Activated CD4-positive, alpha-beta T cell treated with anti-CD3 and anti-CD28 coated beads, Interleukin-2, amount 10 ng/mL, durations not matched to agents 7 days and 5 days (primary cell): ENCODE results near the gene PTTG1IP. TPM values are rescaled to one million over a fixed set of nuclear protein-coding genes. Genes with fewer than 3 reads are reported as not detected.
A peak's percentile ranks its signal among the peaks of the same experiment; 100 is the strongest.

Experiments used
- CTCF ChIA-PET: fragments of 350-600 bp; sonication (Branson Sonifier 250); formaldehyde crosslinking; loops from one replicate; lab custom pipeline; 2021; ENCODE audit warnings: antibody characterized with exemption; lab: Charles Lee
- POLR2A ChIA-PET: fragments of 350-600 bp; sonication (Branson Sonifier 250); formaldehyde crosslinking; loops from one replicate; lab custom pipeline; 2021; ENCODE audit warnings: antibody characterized with exemption; lab: Charles Lee
- DNase-seq: peaks from one replicate; pipeline ENCODE4 v3.0.0-alpha.2; 2020
- H3K27ac Mint-ChIP-seq: one replicate; pipeline ENCODE4 v1.8.0; 2021; ENCODE audit warnings: mild to moderate bottlenecking, moderate library complexity, mixed read lengths
- H3K27me3 Mint-ChIP-seq: one replicate; pipeline ENCODE4 v1.8.0; 2021; ENCODE audit warnings: mixed read lengths
- H3K36me3 Mint-ChIP-seq: one replicate; pipeline ENCODE4 v1.8.0; 2021; ENCODE audit warnings: low read depth, mixed read lengths
- H3K4me1 Mint-ChIP-seq: one replicate; pipeline ENCODE4 v1.8.0; 2021; ENCODE audit warnings: mixed read lengths
- H3K4me3 Mint-ChIP-seq: one replicate; pipeline ENCODE4 v1.8.0; 2021; ENCODE audit warnings: mild to moderate bottlenecking, moderate library complexity, mixed read lengths
- H3K9me3 Mint-ChIP-seq: one replicate; pipeline ENCODE4 v1.8.0; 2021; ENCODE audit warnings: mixed read lengths
- total RNA-seq, 2 experiments: library from RNA; stranded (reverse); gene quantifications; one replicate each; pipeline ENCODE4 v1.2.3, GENCODE V29; 2021

The PTTG1IP gene, protein sequence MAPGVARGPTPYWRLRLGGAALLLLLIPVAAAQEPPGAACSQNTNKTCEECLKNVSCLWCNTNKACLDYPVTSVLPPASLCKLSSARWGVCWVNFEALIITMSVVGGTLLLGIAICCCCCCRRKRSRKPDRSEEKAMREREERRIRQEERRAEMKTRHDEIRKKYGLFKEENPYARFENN
- total RNA-seq, result 10 to 100 TPM; 70.2 to 79.9 TPM

DNA sequence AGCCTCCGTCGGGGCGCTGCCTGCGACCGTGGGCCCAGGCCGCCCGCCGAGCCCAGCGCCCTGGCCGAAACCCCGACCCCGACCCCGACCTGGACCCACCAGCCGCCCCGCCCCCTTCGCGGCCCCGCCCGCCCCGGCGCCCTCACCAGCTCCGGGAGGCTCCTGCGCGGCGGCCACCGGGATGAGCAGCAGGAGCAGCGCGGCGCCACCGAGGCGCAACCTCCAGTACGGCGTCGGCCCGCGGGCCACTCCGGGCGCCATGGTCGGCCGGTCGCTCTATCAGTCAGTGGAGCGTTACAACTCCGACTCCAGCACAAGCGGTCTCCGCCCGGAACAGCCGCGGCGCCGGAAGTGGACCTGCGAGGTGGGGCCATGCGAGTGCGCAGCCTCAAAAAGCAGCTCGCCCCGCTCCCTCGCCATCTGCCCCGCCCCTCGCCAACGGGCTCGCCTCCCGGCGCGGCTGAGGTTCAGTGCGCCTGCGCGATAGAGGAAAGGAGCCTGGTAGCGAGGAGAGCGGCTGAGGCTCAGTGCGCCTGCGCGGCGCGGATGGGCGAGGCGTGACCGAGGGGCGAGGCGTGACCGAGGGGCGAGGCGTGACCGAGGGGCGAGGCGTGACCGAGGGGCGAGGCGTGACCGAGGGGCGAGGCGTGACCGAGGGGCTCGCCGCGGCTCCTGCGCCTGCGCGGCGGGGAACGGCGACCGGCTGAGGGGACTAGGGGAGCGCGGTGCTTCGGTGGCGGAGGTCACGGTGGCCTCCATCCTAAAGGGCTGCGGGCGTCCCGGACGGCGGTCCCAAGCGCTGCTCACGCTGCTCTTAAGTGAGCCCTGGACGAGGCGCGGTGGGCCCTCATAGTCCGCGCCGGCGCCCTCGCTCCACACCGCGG lies at the start of gene PTTG1IP:
TSS of gene PTTG1IP (minus strand) at position 335 of the 884 bp plus-strand sequence. CDS start at position 261, 74 bp downstream.
- Mint-ChIP-seq H3K36me3 (peaks cover 7% of the 10 kb centered on the region), H3K4me3 (peak within 1 kb of the TSS; percentile 95), H3K4me1 (peaks cover 59% of the 10 kb centered on the region), H3K27ac (peak within 1 kb of the TSS; percentile 94), H3K27me3 (peaks cover 3% of the 10 kb centered on the region), H3K9me3 (no peaks in the 10 kb centered on the region)
- DNase-seq, result peak; percentile 99
- ChIA-PET CTCF (interaction anchor here (0.7 to 3.5 kb wide), 5 partner anchors 8 to 226 kb away, joined by 3 to 10 read pairs (median 5); partner anchors contain the start of gene UBE2G2), POLR2A (interaction anchor here (0.7 to 1.1 kb wide), 3 partner anchors 46 to 163 kb away, joined by 3 to 6 read pairs (median 5); no protein-coding TSS in a partner anchor)

DNA sequence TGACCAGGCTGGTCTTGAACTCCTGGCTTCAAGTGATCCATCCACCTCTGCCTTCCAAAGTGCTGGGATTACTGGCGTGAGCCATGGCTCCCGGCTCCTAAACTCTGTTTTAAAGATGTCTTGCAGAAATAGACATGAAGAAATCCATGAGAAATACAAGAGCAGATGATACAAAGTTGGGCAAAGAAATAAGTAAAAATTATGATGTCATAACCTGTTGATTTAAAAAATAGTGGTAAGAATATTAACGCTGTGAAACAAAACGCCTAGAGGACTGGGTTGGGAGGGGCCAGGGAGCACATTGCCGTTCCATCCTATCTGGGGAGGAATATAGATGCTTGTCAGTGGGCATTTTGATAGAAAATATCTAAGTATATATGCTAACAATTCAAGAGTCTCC lies 48.4 kb upstream of the PTTG1IP start:
- CTCF ChIA-PET, result interaction anchor here (0.7 to 1.9 kb wide), 3 partner anchors 11 to 57 kb away, joined by 3 to 5 read pairs (median 4); no protein-coding TSS in a partner anchor
- Mint-ChIP-seq H3K27ac (peak overlapping the region; percentile 82), H3K4me1 (peaks cover 77% of the 10 kb centered on the region), H3K9me3 (peaks cover 5% of the 10 kb centered on the region), H3K36me3 (peaks cover 37% of the 10 kb centered on the region), H3K4me3 (peak overlapping the region; percentile 99), H3K27me3 (no peaks in the 10 kb centered on the region)
- DNase-seq, result no peak
- POLR2A ChIA-PET, result no interaction called here

DNA sequence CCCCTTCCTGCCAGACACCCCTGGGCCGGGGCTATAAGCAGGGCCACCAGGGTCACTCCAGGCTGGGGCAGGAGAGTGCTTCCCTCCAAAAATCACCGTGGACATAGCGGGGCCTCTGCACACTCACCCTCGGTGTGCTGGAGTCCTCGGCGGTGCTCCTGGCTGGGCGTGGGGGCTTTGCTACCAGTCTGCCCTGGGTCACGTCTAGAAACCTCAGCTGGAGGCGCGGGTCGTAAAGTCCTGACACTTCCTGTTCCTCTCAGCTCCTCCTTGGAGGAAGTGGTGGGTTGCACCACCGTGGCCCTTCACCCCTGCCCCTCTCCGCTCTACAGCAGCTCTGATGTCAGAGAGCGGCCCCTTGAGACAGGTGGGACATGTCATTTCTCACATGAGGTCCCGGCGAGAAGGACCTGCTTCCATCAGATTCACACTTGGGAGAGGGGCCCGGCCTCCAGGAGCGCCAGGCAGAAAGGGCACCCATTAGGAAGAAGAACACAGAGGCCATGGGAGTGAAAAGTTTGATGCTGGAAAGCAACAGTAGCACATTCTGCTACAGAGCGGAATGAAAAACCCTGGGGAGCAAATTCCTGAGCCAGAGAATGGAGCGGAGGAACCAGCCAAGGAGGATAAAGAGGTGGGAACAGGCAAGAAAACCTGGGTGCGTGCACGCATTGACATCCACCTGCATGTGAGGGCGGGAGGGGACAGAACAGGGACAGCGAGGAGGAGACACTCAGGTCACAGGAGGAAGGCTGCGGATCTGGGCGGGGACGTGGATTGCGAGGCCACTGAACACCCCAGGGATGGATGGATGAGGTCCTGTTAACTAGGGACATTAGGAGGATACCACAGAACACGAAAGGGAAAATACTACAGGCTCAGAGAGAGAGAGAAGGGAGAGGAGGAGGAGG lies 47.5 kb upstream of the PTTG1IP start, which contains the start of gene ITGB2:
TSS of gene ITGB2 (minus strand) at position 206 of the 911 bp plus-strand sequence. CDS start 10,117 bp downstream, outside the sequence.
- CTCF ChIA-PET, result interaction anchor here (0.7 to 1.9 kb wide), 6 partner anchors 10 to 56 kb away, joined by 3 to 5 read pairs (median 4); no protein-coding TSS in a partner anchor
- POLR2A ChIA-PET, result interaction anchor here (1.7 kb wide), 1 partner anchor 10 kb away, joined by 4 read pairs; no protein-coding TSS in a partner anchor
- H3K27ac Mint-ChIP-seq, result peak within 1 kb of the TSS; percentile 93
- peaks cover 77% of the 10 kb centered on the region for H3K4me1 Mint-ChIP-seq
- peaks cover 43% of the 10 kb centered on the region for H3K36me3 Mint-ChIP-seq
- H3K4me3 Mint-ChIP-seq, result peak within 1 kb of the TSS; percentile 99
- no peaks in the 10 kb centered on the region for H3K27me3 Mint-ChIP-seq
- peak; percentile 74 for DNase-seq
- peaks cover 5% of the 10 kb centered on the region for H3K9me3 Mint-ChIP-seq

DNA sequence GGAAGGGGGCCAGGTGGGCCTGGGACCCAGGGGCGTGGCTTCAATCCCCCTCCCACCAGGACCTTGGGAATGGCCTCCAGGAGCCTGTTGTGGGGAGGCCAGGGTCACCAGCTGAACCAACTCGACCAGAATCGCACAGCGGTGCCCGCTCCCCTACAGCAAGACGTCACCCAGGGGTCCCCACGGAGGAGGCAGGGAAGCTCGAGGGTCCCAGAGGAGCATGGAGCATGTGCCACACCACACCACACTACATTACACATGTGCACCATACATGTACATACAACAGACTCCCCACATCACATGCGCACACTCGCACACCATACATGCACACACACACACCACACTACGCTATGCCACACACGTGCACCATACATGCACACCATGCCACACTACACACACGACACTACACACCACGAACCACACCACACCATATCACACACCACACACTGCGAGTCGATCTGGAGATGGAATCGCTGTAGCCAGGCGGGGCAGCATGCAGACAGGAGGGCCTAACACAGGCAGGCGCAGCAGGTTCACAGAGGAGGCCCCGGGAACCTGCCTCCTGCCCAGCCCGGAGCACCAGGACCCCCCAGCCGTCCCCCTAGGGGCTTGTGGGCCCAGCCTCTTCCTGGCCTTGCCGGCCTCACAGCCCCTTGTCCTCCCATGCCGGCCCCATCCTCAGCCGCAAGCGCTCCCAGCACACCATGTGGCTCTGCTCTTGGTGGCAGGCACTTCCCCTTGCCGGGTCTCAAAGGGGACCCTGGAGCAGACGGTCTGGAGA lies 46.6 kb upstream of the PTTG1IP start:
- Mint-ChIP-seq H3K36me3 (peaks cover 48% of the 10 kb centered on the region), H3K4me3 (peak overlapping the region; percentile 99), H3K9me3 (peaks cover 5% of the 10 kb centered on the region), H3K27me3 (no peaks in the 10 kb centered on the region), H3K4me1 (peaks cover 80% of the 10 kb centered on the region), H3K27ac (peak overlapping the region; percentile 93)
- POLR2A ChIA-PET, result interaction anchor here (1.7 kb wide), 1 partner anchor 11 kb away, joined by 4 read pairs; no protein-coding TSS in a partner anchor
- DNase-seq, result peak; percentile 34
- CTCF ChIA-PET, result interaction anchor here (0.7 to 1.9 kb wide), 9 partner anchors 8 to 32 kb away, joined by 3 to 5 read pairs (median 4); no protein-coding TSS in a partner anchor

DNA sequence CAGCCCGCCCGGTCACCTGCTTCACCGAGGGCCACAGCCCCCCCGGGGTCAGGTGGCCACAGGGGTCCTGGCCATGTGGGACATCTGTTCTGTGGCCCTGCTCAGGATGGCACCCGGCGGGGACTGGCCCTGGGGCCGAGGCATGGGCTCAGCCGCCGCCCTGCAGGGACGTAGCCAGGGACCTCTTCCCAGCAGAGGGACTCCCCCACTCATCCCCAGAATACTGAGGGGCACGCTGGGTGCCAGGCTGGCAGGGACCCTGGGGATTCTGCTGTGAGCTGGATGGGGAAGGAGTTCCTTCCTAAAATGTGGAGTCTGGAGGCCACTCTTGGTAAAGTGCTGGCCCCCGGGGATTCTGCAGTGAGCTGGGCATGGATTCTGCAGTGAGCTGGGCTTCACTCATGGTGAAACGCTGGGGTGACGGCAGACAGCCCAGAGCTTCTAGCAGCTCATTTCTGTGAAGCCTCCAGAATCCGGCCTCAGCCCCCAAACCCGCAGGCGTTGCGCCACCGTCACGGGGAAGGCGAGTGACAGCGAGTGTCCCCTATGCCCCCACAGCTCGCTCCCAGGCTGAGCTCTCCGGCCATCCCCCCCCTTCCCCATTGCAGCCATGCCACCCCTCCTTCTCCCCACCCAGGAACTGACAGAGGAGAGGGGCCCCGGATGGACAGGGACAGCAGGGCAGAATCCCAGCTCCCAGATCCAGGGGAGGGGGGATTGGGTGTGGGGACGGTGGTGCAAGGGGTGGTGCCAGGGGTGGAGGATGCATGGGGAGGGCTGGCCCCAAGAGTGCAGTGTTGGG lies 45.8 kb upstream of the PTTG1IP start:
- ChIA-PET CTCF (interaction anchor here (0.7 to 1.7 kb wide), 7 partner anchors 8 to 409 kb away, joined by 3 to 5 read pairs (median 3); partner anchors contain the start of gene UBE2G2), POLR2A (interaction anchor here (0.6 to 1.7 kb wide), 2 partner anchors 12 to 45 kb away, joined by 4 to 6 read pairs; no protein-coding TSS in a partner anchor)
- peaks cover 79% of the 10 kb centered on the region for H3K4me1 Mint-ChIP-seq
- peak overlapping the region; percentile 99 for H3K4me3 Mint-ChIP-seq
- no peak for DNase-seq
- H3K27ac Mint-ChIP-seq, result peak overlapping the region; percentile 72
- H3K36me3 Mint-ChIP-seq, result peaks cover 51% of the 10 kb centered on the region
- no peaks in the 10 kb centered on the region for H3K27me3 Mint-ChIP-seq
- H3K9me3 Mint-ChIP-seq, result peaks cover 5% of the 10 kb centered on the region

DNA sequence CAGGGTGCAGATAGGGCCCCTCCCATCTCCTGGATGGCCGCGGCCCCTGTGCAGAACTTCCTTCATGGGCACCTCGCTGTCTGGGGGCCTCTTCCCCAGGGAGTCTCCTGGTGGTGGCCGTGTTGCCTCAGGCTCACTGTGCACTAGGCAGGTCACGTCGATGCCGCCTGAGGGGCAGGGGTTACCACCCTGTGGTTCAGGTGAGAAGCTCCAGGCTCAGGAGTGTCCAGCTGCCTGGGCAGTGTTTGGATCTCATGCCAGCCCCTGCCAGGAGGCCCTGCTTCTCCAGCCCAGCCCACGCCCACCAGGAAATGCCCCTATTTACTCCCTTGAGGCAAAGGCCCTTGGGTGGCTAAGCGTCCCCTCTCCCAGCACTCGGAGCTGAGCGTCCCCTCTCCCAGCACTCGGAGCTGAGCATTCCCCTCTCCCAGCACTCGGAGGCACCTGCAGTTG lies 45.1 kb upstream of the PTTG1IP start:
- no peaks in the 10 kb centered on the region for H3K27me3 Mint-ChIP-seq

DNA sequence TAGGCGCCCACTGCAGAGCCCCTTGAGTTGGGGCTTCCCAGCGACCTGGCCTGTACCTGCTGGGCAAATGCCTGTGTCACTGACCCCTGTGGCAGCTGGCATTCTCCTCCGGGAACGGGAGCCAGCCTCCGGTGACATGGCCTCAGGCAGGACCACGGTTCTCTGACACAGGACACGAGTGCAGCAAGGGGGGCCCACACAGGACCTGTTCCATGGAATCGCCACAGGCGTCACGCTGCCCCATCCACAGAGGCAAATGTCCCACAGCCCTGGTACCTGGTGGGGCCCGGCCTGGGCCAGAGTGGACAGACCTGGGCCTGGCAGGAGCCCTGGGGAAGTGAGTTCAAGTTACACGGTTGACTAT lies 44.6 kb upstream of the PTTG1IP start:
- Mint-ChIP-seq H3K4me1 (peaks cover 74% of the 10 kb centered on the region), H3K4me3 (peak overlapping the region; percentile 99), H3K27me3 (no peaks in the 10 kb centered on the region), H3K36me3 (peaks cover 46% of the 10 kb centered on the region), H3K9me3 (no peaks in the 10 kb centered on the region), H3K27ac (peak overlapping the region; percentile 72)
- POLR2A ChIA-PET, result no interaction called here
- CTCF ChIA-PET, result interaction anchor here (1.0 to 1.8 kb wide), 5 partner anchors 11 to 408 kb away, joined by 3 to 6 read pairs (median 3); no protein-coding TSS in a partner anchor
- no peak for DNase-seq

More for the DNA sequence above, 45.1 kb upstream of the PTTG1IP start:
- CTCF ChIA-PET, result interaction anchor here (1.0 to 1.7 kb wide), 6 partner anchors 8 to 408 kb away, joined by 3 to 5 read pairs (median 4); partner anchors contain the start of gene UBE2G2
- Mint-ChIP-seq H3K4me1 (peaks cover 76% of the 10 kb centered on the region), H3K27ac (peak overlapping the region; percentile 72), H3K4me3 (peak overlapping the region; percentile 99), H3K36me3 (peaks cover 47% of the 10 kb centered on the region), H3K9me3 (peaks cover under 1% of the 10 kb centered on the region)
- POLR2A ChIA-PET, result no interaction called here
- no peak for DNase-seq

DNA sequence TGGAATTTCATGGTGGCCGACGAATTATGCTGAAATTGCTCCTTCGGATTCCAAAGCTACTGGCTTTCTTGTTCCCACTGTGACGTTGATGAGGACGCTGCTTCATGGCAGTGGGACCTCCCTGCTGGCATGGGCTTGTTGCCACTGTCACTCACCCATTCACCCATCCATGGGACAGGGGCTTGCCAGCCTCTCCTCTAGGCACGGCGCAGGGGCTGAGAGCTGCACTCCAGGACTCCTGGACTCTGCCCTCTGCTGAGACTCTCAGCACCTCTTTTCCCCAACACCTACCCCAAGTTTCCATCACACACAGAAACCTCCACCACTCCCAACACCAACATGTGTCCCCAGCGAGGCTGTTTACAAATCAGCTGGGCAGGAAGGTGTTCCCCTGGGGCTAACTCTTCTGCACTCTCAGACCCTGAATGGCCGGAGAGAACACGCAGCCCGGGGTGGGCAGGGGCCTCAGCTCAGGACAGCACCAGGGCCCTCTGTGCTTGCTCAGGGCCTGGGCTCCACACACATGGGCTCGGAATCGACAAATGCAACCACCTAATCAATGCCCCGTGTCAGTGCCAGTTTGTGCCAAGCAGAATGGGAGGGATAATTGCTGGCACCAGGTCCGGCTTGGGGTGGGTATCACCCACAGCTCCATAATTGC lies 44.1 kb upstream of the PTTG1IP start:
- CTCF ChIA-PET, result interaction anchor here (1.1 to 1.8 kb wide), 4 partner anchors 9 to 16 kb away, joined by 3 to 6 read pairs (median 5); no protein-coding TSS in a partner anchor
- no peaks in the 10 kb centered on the region for H3K9me3 Mint-ChIP-seq
- no peaks in the 10 kb centered on the region for H3K27me3 Mint-ChIP-seq
- POLR2A ChIA-PET, result interaction anchor here (0.7 kb wide), 1 partner anchor 10 kb away, joined by 3 read pairs; no protein-coding TSS in a partner anchor
- peaks cover 71% of the 10 kb centered on the region for H3K4me1 Mint-ChIP-seq
- H3K36me3 Mint-ChIP-seq, result peaks cover 44% of the 10 kb centered on the region
- H3K27ac Mint-ChIP-seq, result peak overlapping the region; percentile 85
- DNase-seq, result no peak
- H3K4me3 Mint-ChIP-seq, result peak overlapping the region; percentile 99

DNA sequence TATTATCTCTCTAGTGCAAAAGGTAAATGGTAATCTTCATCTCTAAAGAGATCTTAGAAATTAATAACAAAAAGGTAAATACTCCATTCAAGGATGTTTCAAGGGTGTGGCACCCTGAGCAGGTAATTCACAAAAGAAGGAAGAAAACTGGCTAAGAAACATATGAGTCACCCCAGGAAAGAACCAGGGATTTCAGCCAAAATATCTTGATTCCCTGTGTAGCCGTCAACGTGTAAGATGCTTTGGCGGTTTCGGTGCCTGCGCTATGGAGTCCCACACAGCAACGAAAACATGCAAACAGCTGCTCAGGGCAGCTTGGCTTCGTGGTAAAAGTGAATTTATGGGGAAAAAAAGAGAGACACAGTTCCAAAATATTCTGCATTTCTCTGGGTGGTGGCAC lies 43.5 kb upstream of the PTTG1IP start:
- peaks cover 44% of the 10 kb centered on the region for H3K36me3 Mint-ChIP-seq
- CTCF ChIA-PET, result interaction anchor here (1.0 to 1.8 kb wide), 5 partner anchors 10 to 34 kb away, joined by 3 to 6 read pairs (median 4); no protein-coding TSS in a partner anchor

More for the DNA sequence above, 43.5 kb upstream of the PTTG1IP start:
- DNase-seq, result no peak
- H3K4me3 Mint-ChIP-seq, result peak overlapping the region; percentile 99
- POLR2A ChIA-PET, result interaction anchor here (0.7 kb wide), 1 partner anchor 10 kb away, joined by 3 read pairs; no protein-coding TSS in a partner anchor
- H3K9me3 Mint-ChIP-seq, result no peaks in the 10 kb centered on the region
- no peaks in the 10 kb centered on the region for H3K27me3 Mint-ChIP-seq
- peaks cover 71% of the 10 kb centered on the region for H3K4me1 Mint-ChIP-seq
- peak overlapping the region; percentile 85 for H3K27ac Mint-ChIP-seq
